Hematopoietic multipotent progenitor cell treated with erythropoietin and hydrocortisone succinate and interleukin-3 and kit ligand, for 6 days (in vitro differentiated cells): ENCODE measurements around the gene CORO2B.

Experiments used
- DNase-seq: peaks from one replicate; pipeline ENCODE4 v3.0.0-alpha.2; 2015

CORO2B gene

DNA sequence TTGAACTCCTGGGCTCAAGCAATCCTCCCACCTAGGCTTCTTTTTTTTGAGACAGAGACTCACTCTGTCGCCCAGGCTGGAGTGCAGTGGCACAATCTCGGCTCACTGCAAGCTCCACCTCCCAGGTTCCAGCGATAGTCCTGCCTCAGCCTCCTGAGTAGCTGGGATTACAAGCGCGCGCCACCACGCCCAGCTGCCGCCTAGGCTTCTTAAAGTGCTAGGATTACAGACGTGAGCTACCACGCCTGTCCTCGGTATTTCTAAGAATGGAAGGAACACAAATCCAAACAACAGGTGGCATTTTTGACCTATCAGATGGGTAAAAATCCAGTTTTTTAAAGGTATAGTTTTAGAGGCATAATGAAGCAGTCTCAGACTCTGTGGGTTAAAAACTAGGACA is 128.1 kb downstream of the CORO2B start:
- DNase-seq: peak; percentile 59

DNA sequence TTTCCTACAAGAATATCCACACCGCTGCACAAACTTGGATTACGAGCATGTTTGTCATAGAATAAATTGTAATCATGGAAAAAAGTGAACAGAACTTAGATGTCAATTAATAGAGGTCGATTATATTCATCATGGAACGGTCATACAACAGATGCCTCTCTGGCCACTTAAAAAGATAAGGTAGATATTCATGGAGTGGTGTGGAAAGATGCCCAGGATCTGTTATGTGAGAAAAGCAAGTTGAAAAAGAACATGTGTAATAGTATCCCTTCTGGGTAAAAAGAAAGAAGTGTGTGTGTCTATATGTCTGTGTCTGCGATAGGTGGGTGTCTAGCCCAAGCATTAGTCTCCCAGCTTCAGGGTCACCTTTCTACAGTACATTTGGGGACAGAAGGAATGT is 128.6 kb downstream of the CORO2B start:
- no peak for DNase-seq

DNA sequence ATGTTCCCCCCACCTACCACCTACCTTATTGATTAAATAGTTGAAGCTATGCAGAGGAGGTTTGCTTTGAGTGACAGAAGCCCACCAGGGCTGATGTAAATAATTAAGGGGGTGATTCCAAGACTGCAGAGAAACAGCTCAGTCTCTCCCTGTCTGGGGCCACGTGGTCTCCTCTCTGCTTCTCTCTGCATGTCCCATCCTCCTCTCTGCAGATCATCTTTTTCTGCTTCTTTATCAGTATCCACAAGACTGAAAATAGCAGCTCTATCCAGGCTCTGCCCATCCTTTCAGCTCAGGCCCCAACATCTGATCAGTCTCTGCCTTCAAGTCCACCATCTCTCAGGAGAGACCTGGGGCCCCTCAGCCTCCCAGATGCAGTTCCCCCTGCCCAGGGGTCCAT is 131.1 kb downstream of the CORO2B start:
- DNase-seq: peak; percentile 36

DNA sequence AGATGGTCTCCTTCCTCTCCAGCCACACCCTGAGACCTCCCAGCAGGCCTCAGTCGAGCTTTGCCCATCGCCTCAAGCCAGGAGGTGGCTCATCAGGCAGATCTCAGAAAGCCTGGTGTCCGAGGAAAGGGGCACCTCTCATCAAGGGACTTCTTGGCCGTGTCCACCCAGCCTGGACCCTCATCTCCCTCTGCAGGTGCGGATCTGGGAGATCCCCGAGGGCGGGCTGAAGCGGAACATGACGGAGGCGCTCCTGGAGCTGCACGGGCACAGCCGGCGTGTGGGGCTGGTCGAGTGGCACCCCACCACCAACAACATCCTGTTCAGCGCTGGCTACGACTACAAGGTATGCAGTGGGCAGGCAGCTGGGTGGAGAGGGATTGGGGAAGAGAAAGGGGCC is 131.7 kb downstream of the CORO2B start:
- no peak for DNase-seq

DNA sequence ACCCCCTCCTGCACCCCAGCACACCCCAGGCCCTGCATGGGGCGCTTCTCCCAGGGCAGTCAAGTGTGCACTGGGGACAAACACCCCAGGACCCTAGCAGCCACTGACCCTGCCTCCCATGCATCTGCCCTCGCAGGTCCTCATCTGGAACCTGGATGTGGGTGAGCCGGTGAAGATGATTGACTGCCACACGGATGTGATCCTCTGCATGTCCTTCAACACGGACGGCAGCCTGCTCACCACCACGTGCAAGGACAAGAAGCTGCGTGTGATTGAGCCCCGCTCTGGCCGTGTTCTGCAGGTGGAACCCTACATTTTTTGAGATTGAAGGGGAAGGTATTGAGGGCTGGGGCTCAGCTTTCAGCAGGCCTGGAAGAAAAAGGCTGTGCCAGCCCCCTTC is 132.6 kb downstream of the CORO2B start:
- no peak for DNase-seq

DNA sequence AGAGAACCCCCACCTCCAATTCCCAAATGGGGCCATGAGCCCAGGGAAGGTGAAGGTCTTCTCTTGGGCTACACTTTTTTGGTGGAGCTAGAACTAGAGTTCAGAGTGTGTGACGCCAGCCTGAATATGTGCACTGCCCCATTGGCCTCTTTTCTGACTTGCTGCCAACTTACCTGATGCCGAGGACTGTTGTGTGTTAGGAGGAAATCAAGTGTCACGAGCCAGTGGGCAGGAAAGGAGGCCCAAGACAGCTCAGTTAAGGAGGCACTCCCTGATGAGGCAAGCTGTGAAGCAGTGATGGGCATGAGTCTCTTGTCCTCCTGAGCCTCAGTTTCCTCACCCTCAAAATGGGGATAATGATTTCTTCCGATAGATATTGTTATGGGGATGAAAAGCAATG is 134.1 kb downstream of the CORO2B start:
- no peak for DNase-seq

DNA sequence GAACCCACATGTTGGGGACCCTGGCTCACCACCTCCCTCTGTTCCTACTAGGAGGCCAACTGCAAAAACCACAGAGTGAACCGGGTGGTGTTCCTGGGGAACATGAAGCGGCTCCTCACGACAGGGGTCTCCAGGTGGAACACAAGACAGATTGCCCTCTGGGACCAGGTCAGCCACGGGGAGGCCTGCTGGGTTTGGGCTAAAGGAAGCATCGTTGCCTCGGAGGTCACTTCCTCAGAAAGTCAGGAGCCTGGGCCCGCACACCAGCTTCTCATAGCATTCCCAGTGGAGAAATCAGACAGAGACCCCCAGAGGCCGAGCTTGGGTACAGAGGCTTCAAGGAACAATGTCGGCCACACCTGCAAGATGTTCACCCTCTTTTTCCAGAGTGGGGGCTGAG is 135.1 kb downstream of the CORO2B start:
- DNase-seq: no peak

DNA sequence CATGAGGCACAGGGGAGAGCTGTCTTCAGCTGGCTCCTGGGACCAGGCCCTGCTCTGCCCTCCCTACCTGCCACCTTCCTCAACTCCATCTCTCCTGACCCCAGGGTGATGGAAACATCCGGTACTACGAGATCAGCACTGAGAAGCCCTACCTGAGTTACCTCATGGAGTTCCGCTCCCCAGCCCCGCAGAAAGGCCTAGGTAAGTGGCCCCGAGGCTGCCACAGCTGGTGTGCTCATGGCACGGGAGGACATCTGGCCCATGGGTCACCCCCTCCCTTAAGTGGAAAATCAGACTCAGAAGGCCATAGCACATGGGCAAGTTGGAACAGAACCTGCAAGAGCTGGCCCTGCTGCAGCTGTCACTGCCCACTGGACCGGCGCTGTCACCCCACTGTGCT is 136.3 kb downstream of the CORO2B start:
- no peak for DNase-seq

DNA sequence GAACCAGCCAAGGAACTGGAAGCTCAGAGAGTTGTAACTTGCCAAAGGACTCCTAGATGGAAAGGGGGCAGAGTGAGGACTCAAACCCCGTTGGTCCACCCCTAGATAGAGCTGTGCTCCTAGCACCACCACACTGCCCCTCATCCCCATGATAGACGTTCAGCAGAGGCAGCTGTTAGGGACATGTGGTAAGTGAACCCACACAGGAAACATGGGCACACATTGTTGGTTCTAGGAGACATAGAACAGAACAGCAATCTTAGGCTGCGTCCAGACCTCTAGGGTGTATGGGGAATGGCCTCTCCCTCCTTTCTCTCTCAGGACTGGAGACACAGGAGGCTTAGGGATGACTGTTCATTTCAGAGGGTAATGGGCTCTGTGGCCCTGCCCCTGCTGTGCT is 139.2 kb downstream of the CORO2B start:
- DNase-seq: peak; percentile 49

DNA sequence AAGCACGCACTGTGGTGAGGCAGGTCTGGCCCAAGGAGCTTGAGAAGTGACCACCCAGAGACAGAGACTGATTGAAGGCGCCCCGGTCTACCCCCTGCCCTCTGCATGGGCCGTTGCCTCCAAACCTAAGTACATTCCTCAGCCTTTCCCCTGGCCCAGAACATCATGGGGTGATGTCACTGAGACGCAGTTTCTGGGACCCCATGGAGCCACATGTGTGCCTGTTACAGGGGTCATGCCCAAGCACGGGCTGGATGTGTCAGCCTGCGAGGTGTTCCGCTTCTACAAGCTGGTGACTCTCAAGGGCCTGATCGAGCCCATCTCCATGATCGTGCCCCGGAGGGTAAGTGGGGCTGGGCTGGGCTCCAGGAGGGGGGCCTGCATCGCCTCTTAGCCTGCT is 139.7 kb downstream of the CORO2B start:
- no peak for DNase-seq

DNA sequence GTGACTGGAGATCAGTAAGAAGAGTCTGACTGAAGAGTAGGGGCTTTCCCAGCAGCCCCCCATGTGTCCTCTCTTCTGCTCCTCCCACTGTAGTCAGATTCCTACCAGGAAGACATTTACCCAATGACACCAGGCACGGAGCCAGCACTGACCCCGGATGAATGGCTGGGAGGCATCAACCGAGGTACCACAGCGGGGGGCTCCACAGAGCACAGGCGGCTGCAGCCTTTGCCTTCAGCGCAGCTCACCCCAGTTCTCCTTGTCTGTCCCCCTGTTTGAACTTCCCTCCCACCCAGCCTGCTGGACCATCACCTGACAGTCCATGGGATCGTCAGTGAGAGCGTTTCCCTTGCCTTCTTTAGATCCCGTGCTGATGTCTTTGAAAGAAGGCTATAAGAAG is 140.3 kb downstream of the CORO2B start:
- no peak for DNase-seq

DNA sequence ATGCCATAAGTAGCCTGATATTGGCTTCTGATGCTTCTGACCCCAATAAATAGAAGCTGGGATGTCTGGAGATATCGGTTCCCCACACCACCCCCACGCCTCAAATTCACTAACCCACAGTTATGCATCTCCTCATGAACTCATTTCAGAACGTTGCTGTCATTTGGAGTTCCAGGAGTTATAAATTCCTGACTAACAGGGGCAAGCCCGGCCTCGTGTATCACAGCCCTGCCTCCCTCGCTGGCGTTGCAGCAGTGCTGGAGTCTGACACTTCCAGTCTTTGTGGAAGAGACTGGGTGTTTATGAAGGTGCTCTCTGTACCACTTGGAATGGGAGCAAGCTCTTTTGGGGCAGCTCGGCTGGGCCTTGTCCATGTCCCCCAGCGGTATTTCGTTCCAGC is 140.9 kb downstream of the CORO2B start:
- DNase-seq: no peak

DNA sequence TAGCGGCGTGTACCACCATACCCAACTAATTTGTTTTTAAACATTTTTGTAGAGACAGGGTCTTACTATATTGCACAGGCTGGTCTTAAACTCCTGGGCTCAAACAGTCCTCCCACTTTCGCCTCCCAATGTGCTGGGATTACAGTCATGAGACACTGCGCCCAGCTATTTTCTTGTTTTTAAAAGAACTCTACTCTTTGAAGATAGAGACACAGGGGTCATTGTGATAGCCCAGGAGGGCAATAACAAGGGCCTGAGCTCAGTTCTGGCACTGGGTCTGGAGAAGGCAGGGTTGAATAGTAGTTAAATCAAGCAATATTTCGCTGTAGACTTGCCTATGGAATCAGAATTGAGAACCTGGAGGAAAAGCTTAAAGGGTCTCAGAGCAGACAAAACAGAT is 143.1 kb downstream of the CORO2B start:
- DNase-seq: no peak

DNA sequence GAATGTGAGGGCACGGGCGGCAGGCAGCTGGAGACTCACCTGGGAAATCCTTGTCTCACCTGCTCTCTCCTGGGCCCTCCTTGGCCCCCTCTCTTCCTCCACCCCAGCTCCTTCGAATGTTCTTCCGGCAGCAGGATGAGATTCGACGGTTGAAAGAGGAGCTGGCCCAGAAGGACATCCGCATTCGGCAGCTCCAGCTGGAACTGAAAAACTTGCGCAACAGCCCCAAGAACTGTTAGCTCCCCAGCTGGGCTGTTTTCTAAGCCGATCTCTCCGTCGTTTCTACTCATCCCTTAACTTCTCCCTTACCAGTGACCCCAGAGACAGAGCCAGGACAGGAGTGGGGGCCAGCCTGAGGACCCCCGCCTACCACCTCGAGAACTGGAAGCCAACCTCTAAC is 146.9 kb downstream of the CORO2B start:
- DNase-seq: peak; percentile 55

DNA sequence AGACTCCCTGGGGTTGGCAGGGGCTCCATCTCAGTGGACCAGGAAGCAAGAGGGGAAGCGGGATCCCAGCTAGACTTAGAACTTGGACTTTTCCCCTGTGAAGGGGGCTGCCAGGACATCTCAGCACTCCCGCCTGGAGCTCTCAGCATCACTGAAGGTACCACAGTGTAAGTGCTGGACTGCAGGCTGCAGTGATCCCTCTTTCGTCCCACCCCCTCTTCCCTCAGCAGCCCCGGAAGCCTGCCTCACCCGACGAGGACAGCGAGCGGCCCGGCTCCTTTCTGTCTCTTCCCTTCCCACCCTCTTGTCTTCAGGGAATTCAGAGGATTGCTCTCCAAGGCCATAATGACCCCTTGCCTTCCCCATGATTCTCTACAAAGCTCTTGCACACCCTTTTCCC is 147.5 kb downstream of the CORO2B start:
- DNase-seq: no peak

DNA sequence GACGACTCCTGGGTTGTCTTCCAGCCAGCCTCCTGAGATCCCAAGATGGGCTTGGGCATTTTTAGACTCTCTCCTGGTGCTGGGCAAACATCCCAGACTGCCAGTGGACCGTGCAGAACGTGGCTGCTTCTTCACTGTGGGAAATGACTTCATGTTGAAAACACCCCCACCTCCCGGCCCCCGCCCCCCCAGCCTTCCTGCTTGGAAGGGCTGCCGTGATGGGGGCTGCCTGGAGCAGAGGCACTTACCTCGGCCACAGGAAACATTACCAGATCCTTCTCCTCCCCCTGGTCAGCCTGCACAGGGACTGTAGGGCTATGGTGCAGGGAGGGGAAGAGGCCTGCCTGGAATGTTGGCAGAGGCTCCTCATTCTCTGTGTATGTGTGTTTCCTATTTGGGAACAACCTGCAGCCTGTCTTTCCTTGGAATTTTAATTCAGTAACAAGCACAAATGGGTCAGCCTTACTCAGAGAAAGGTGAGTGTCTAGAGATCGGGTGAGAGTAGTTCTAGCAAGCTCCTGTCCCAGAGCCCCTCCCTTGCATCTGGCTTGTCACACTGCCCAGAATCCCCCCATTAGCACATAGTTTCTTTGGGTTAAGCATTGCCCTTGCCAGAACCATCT is 151.1 kb downstream of the CORO2B start:
- DNase-seq: peak; percentile 22

DNA sequence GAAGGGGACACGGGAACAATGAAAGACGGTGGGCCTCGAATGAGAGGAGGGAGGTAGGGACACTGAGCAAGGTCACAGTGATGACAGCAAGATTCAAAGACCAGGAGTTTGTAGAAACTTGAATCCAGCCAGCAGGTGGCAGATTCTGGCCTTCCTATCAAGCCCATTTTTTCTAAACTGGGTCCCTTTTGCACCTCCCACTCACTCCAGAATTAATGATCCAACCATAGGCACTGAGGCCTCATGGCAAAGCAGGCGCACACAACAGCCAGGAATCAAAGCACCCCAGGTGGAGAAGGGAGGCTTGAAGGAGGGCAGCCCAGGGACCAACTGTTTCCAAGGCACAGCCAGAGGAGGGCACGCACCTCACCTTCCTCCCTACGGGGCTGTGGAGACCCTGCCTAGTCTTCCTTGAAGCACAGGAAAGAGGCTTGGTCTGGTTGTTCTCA is 151.7 kb downstream of the CORO2B start:
- peak; percentile 77 for DNase-seq

DNA sequence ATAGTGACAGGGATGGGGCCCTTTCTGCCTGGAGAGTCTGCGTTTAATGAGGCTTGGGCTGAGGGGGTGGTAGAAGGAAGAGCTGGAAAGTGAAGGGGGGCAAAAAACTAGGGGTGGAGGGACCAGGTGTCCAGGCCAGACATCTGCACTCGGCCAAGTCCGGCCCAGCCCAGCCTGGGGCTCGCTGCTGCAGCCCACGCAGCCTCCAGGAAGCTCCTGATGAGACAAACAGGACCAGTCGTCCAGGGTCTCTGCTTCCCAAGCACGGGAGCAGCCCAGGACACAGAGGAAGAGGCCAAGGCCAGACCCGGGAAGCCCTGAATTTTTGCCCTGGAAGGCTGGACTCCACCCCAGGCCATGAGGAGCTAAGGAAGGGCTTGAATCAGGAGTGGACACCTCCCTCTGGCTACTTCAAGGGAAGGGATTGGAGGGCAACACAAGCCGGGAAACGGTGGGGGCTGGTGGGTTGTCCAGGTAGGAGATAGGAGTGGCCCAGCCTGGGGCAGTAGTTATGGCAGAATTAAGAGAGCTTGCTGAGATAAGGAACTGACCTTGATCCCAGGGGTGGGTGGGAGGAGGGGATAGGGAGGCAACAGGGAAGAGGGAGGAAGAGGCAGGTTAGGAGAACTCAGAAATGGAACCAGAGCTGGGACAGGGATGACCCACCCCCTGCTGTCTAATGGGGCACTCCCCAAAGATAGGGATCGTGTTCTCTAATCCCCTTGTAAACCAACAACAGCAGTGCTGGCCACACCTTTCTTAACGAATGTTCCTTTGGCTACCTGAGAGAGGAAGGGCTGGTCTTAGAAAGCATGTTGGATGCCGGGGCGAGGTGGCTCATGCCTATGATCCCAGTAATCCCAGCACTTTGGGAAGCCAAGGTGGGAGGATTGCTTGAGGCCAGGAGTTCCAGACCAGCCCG is 152.4 kb downstream of the CORO2B start:
- no peak for DNase-seq

DNA sequence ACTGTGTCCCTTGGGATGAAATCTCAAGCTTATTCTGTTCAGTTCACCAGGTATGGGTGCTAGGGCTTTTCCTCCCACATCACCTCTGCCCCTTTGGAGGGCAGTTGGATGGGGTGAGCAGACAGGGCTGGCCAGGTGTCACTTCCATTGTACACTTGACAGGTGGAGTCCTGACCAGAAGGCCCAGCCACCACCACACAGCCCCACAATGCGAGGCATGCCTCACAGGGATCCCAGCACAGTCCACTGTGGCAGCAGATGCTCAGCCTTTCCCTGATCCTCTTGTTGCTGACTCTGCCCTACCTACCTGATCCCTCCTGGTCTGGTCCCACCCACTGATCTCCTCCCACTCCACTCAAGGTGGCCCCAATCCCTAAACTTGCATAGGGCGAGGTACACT is 153.7 kb downstream of the CORO2B start:
- no peak for DNase-seq

DNA sequence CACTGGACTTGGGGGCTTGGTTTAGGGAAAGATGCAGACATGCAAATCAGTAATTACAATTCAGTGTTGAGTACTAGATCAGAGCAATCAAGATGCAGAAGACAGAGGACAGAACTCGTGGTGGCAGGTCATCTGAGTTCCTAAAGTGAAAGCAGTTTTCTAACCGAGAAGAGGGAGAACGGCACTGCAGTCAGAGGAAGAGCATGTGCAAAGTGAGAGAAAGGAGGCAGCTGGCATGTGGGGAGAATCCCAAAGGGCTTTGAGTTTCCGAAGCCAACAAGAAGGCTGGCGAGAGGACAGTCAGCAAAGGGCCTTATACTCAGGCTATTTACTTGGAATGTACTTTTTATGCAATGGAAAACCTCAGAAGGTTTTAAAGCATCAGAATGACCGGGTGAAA is 154.9 kb downstream of the CORO2B start:
- peak; percentile 19 for DNase-seq

DNA sequence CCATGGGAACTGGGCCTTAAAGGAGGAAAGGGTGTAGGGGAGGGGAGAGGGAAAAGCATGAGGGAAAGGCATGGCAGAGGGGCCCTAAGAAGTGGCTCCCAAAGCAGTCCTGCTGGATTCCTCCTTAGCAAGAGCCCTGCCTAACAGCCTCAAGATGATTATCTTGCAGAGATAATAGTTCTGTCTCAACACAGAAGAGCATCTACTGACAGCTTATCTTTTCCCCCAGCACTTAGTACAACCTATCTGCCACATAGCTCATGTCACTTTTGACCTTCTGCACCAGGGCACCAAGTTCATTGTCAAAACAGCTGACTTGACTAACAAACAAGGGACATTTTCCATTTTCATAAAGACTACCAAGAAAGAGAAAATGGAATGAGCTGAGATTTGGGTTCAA is 155.6 kb downstream of the CORO2B start:
- peak; percentile 67 for DNase-seq

DNA sequence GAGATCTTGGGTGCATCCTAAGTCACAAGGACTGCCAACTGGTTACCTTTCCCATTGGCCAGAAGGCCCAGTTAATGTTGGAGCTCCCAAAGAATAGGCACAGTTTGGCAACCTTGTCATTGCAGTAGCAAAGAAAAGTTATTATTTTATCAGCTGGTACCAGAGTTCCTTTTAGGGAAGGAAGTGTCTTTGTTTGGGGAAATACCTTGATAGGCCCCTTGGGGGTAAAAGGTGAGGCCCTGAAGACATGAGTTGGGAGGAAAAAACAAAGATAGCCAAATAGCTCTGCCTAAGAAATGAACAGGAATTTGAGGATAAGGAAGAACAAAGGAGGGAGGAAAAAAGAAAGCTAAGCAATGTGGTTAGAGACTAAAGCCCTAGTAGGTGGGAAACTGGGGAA is 156.1 kb downstream of the CORO2B start:
- DNase-seq: no peak

DNA sequence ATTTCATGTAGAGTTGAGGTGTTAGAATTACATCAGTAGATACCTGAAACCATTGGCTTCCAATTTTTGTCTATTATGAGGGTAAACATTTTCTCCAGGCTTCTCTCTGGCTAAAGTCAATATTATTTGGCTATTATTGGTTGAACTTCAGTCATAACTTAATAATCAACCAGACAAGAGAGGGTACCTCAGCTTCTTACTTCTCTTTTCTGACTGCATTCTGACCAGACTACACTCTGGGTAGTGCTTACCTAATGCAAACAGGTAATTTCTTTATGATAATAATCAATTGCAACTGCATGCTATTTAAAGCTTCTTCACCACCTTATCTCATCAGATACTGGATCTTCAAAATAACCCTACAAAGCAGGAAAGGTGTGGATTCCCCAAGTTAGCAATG is 156.8 kb downstream of the CORO2B start:
- no peak for DNase-seq

DNA sequence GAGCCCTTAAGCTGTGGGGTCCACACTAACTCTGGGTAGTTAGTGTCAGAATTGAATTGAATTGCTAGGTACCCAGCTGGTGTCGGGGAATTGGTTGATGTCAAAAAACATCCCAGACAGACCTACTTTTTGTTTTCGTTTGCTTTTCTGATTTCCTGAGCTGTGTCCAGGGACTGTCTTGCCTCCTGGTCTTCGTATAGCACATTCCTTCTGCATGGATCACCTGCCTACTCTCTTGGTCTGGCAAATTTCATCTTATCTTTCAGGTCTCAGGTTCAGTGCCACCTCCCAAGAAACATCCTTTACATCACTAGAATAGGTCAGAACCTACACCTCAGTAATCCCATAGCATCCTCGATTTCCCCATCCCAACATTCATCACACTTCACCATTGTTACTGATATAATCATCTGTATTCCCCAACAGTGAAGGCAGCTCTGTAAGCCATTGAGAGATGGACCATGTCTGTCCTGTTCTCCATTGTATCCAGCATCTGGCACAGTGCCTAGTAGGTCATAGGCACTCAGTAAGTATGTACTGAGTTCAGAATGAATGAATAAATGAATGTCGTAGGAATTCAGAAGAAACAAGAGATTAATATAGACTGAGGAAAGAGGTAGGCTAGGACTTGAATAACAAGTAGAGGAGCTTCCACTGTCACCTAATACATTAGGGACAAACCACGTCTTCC is 160.7 kb downstream of the CORO2B start:
- DNase-seq: no peak
